HL-60 (cell line): ENCODE data around the gene PRKD2.

Source experiments
- POLR2AphosphoS5 ChIP-seq: IDR thresholded peaks from 2 replicates; pipeline ENCODE4 v1.6.1; 2012; ENCODE audit warnings: low read depth
- TF ChIP-seq, protein P1 (sequence below): IDR thresholded peaks from one replicate; pipeline ENCODE4 v1.5.1; 2011; ENCODE audit warnings: low read length, control low read depth, inconsistent platforms; ENCODE audit not compliant: insufficient read depth

DNA sequence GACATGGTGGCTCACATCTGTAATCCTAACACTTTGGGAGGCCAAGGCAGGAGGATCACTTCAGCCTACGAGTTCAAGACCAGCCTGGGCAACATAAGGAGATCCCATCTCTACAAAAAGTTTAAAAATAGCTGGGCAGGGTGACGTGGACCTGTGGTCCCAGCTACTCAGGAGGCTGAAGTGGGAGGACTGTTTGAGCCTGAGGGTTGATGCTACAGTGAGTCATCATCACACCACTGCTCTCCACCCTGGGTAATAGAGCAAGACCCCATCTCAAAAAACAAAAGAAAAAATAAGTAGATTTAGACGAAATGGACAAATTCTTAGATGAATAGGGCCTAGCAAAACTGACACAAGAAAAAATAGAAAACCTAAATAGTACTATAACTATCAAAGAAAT, 70.5 kb downstream of the PRKD2 start:
- TF ChIP-seq, protein P1, sequence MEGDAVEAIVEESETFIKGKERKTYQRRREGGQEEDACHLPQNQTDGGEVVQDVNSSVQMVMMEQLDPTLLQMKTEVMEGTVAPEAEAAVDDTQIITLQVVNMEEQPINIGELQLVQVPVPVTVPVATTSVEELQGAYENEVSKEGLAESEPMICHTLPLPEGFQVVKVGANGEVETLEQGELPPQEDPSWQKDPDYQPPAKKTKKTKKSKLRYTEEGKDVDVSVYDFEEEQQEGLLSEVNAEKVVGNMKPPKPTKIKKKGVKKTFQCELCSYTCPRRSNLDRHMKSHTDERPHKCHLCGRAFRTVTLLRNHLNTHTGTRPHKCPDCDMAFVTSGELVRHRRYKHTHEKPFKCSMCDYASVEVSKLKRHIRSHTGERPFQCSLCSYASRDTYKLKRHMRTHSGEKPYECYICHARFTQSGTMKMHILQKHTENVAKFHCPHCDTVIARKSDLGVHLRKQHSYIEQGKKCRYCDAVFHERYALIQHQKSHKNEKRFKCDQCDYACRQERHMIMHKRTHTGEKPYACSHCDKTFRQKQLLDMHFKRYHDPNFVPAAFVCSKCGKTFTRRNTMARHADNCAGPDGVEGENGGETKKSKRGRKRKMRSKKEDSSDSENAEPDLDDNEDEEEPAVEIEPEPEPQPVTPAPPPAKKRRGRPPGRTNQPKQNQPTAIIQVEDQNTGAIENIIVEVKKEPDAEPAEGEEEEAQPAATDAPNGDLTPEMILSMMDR = no peak
- no peak for TF ChIP-seq POLR2AphosphoS5
